Measurements from ENCODE around the gene TFAP2C. TPM values are rescaled to one million over a fixed set of nuclear protein-coding genes. Genes with fewer than 3 reads are reported as not detected.

TFAP2C gene
- not detected for polyA plus RNA-seq (ENCODE audit: insufficient read length)

DNA sequence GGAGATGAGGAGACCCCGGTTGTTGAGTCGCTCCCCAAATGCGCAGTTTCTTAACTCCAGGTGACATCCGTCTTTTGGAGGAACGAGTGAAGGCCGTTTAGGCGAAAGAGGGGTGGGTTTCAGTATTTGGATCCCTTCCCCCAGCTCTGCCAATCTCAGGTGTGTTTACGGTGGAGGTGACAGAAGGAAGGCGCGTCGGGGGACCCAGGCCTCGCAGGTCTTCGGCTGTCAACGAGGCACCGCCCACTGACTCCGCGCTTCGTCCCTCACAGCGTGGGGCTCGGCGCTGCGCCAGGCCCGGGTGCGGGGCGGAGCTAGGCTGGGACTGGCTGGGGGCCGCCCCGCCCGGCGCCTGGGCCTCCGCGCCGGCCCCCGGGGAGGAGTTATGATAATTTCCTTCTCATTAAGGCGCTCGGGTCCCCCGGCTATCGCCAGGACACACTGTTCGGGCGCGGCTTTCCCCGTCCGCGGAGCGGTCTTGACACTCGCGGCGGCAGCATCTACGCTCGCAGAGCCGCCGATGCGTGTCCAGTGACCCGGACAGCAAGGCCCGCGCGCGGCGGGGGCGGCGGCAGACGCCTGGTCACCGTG, at the start of gene TFAP2C:
TSS of gene TFAP2C (plus strand) at position 434 of the 591 bp plus-strand sequence. CDS start 239 bp downstream, outside the sequence.
- no peak for DNase-seq (ENCODE audit: low read depth)

DNA sequence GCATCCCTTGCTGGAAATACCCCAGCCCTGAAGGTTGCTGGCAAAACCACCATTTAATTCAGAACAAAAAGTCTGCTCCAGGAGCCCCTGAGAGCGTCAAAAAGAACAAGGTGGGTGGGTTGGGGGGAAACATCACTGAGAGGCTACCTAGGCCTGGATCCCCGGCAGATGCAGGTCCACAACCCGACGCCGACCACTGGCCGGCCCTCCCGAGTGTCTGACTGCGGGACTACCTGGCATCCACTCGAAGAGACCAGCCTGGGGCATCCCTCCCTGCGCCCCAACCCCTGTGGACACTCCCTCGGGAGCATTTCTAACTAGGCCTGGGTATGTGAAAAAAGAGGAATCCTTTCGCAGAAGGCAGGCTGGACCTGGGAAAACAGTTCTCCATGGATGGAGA, 48.9 kb upstream of the TFAP2C start:
- no peak for DNase-seq (ENCODE audit: low read depth)

DNA sequence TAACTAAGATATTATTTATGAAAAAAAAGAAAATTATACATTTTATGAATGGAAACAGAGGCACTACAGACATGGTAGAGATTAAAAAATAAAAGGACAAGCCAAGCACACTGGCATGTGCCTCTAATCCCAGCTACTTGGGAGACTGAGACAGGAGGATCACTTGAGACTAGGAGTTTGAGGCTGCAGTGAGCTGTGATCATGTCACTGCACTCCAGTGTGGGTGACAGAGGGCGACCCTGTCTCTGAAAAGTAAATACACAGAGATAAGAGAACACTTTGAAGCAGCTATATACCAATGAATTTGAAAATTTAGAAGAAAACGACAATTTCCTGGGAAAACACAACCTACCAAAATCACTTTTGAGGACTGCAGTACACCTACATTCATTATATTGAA, 47.4 kb upstream of the TFAP2C start:
- DNase-seq (ENCODE audit: low read depth), result no peak

DNA sequence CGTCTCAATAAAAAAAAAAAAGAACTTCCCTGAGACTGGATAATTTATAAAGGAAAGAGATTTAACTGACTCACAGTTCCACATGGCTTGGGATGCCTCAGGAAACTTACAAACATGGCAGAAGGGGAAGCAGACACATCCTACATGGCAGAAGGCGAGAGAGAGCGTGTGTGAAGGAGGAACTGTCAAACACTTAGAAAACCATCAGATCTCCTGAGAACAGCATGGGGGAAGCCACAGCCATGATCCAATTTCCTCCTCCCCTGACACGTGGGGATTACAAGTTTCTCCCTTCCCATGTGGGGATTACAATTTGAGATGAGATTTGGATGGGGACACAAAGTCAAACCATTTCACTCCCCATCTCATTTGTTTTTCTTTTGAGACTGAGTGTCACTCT, 46.6 kb upstream of the TFAP2C start:
- no peak for DNase-seq (ENCODE audit: low read depth)

DNA sequence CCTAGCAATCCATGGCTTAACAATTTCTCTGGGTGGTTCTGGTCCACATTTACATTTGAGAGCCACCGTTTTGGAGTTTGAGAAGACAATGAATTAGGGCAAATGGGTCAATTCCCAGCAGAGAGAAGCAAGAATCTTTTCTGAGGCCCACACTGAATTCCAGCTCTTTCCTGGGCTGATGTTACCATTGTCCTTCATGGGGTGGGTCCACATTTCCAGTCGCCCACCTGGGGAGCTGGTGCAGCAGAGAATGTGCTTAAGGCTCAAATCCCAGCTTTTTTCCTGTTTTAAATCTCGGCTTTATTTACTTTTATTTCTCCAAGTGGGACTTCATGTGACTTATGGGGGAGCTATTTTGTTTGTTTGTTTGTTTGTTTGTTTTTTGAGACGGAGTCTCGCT, 44.2 kb upstream of the TFAP2C start:
- DNase-seq (ENCODE audit: low read depth), result no peak

DNA sequence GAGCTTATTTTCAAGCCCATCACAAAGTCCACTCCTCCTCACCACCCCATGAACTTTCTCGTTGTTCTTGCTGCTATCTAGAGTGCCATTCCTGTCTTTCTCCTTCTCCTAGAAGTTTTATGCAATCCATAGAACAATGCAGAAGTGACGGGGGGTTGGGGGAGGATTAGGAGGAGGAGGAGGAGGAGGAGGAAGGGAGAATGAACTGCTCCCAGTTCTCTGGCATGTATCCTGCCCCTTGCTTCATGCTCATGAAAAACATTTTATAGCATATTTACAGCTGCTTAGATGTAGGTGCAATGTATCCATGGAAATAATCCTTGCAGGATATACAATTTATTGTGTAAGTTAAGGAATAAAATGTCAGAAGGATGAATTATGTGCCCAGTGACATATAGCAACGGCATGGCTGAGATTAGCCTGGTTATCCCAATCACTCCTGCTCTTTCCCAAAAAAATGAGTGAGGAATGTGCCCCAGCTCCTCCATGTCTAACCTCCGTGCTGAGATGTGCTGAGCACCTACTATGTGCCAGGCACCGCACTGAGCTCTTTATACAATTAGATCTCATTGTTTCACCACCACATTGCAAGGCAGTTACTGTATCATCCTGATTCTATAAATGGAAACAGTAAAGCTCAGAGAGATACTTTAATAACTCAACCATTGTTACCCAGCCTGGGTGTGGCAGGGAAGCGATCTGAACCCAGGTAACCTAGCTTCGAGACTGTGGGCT, 41.6 kb upstream of the TFAP2C start:
- no peak for DNase-seq (ENCODE audit: low read depth)

DNA sequence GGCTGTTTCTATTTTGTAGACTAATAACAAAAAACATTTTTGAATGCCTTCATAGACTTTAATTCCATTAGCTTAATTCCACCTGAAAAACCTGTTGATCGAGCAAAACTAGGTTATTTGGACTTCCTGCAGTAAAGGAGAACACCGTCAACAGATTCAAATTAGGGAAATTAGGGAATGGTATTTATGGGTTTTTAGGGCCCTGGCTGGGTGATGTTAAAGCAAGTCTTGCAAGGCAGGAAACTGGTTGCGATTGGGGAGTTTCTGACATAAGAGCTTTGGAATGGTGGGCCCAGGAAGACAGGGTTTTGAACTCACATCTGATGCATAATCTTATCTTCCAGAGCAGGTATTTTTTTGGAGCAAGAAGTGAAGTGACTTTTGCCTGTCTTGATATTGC, 40.1 kb upstream of the TFAP2C start:
- no peak for DNase-seq (ENCODE audit: low read depth)

DNA sequence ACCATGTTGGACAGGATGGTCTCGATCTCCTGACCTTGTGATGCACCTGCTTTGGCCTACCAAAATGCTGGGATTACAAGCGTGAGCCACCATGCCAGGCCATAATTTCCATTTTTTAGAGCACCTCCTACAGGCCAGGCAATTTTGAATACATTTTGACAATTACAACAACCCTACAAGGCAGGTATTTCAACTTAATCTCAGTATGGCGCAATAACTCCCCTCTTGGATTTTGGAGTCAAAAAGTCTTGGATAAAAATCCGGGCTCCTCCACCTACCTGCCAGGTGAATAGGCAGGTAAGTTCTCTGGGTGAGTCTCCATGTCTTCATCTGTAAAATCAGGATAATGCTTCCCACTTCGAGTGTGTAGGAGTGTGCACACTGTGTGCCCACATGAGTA, 39.5 kb upstream of the TFAP2C start:
- no peak for DNase-seq (ENCODE audit: low read depth)

DNA sequence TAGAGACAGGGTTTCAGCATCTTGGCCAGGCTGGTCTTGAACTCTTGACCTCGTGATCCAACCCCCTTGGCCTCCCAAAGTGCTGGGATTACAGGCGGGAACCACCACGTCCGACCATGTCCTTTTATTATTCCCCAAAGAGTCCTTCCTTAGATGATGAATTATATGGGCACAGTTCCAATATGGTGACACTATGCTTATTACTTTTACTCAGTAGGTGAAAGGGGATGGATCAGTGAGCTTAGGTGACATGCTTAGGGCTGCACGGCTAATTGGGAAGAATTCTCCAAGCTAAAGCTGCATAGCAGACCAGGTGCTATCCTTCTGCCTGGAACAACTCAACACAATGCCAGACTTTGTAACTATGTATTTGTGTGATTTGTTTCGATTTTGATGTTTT, 38.2 kb upstream of the TFAP2C start:
- DNase-seq (ENCODE audit: low read depth), result no peak

DNA sequence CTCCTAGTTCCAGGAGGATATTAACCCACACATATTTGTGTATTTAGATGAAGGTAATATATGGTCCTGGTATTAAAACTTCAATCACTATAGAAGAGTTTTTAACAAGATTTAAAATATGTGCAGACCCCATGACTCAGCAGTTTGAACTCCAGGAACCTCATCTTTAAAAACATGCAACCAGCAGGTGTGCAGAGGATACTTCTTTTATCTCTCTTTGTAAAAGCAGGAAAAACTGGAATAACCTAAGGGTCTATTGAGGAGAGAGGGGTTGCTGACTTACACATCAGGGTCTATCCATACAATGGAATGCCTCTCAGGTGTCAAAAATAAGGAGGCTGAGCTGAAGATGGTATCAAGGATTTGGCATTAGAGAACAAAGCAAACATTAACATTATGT, 36.9 kb upstream of the TFAP2C start:
- DNase-seq (ENCODE audit: low read depth), result no peak

DNA sequence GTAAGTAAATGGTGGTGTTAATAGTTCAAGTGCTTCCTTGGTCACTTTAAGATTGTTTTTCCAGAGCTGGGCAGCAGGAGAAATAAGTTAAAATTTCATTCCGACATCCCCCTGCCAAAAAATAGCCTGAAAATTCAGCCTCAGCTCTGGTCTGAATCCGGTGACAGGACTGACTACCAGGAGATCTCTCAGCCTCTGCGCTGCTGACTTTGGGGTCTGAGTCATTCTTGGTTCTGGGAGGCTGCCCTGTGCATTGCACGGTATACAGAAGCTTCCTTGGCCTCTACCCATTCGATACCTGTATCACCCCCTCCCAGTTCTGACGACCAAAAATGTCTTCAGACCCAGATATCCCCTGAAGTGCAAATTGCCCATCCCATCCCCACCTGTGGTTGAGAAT, 36.3 kb upstream of the TFAP2C start:
- DNase-seq (ENCODE audit: low read depth), result no peak

DNA sequence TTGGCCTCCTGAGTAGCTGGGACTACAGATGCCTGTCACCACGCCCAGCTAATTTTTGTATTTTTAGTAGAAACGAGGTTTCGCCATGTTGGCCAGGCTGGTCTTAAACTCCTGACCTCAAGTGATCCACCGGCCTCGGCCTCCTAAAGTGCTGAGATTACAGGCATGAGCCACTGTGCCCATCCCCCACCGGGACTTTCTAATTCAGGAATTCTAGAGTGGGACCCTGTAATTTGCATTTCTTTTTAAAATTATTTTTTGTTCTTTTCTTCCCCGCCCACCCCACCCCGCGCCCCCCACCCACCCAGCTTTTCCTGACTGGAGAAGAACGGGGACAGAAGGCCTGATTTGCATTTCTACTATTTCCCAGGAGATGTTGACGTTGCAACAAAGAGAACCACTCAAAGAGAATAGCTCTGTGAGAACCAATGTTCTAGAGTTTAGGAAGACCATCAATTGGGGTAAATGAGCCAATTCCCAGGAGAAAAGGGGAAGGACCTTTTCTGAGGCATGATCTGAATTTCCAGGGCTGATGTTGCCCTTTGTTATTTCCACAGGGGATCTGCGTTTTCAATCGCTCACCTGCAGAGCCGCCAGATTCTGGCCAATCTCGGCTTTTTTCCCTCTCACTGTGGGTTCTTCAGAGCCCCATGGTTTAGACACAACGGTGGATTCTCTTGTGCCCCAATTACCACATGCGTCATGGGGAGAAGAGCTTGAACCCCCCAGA, 33.2 kb upstream of the TFAP2C start:
- no peak for DNase-seq (ENCODE audit: low read depth)

DNA sequence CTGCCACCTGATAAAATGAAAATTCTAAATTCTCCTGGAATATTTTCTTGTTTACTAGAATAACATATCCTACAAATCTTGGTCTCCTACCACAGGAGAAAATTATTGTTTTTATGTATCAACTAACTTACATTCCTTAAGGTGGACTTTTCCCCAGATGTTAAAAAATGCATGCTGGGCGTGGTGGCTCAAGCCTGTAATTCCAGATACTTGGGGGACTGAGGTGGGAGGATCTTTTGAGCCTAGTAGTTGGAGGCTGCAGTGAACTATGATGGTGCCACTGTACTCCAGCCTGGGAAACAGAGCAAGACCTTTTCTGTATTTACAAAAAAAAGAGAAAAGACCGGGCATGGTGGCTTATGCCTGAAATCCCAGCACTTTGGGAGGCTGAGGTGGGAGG, 27.9 kb upstream of the TFAP2C start:
- DNase-seq (ENCODE audit: low read depth), result no peak

DNA sequence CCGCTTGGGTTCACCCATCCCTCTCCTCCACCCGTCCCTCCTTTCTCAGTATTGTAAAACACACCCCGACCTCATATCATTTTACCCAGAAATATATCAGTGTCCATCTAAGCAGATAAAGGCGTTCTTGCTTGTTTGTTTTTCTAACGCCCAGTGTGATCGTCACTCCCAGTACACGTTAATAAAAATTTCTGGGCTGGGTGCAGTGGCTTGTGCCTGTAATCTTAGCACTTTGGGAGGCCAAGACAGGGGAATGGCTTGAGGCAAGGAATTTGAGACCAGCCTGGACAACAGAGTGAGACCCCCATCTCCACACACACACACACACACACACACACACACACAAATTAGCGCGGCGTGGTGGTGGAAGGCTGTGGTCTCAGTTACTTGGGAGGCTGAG, 24.4 kb upstream of the TFAP2C start:
- DNase-seq (ENCODE audit: low read depth), result no peak

DNA sequence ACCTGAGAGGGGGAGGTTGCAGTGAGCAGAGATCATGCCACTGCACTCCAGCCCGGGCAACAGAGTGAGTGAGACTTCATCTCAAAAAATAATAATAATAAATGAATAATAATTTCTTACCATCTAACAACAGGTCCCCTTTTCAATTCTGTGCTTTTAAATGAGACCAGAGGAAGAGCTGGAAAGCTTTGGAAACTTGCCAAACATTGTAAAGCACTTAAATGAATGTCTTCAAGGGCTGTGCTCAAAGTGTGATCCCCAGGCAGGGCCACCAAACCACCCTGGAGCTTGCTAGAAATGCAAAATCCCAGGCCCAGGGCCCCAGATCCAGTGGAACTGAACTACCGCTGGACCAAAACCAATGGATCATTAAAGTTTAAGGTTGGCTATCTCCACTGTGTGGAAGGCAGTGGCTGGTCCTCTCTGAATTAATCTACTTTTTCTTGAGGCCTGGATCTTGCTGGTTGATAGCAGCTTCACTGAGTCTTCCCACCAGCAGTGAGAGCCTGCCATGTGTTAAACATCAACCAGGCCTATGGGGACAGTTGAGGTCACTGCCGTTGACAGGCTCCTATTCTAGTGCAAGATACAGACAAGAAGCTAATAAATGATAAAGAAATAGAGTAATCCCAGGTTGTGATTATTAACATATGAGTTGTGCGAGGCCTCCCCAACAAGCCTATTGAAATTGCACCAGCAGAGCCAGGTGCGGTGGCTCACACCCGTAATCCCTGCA, 23.7 kb upstream of the TFAP2C start:
- no peak for DNase-seq (ENCODE audit: low read depth)

DNA sequence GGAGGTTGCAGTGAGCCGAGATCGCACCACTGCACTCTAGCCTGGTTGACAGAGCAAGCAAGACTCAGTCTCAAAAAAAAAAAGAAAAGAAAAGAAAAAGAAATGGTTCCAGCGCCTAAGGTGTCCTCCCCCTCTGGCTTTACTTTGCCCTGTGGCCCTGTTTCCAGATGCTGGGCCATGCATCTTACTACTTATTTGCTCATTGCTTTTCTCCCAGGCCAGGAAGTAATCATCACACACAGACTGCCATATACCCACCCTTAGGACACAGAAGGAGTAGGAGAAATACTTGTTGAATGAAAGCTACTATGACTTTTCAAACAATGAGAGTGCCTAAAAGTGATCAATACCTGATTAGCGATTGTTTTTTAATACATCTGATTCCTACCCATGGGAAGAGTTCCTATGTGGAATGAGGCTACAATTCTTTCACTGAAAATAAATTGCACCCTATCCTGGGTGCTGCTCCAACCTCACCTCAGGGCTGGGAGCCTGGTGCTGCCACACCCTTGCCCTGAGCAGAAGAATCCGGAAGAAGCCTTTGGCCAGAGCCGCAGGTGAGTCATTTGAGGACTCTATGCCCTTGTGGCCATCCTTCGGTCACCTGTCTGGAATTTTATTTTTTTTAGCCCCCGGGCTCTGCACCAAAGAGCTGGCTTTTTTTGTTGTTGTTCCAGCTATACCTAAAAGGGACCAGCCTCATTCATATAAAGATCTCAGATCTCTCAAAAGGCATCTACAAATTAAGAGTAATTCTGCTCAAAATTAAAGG, 22.7 kb upstream of the TFAP2C start:
- no peak for DNase-seq (ENCODE audit: low read depth)

DNA sequence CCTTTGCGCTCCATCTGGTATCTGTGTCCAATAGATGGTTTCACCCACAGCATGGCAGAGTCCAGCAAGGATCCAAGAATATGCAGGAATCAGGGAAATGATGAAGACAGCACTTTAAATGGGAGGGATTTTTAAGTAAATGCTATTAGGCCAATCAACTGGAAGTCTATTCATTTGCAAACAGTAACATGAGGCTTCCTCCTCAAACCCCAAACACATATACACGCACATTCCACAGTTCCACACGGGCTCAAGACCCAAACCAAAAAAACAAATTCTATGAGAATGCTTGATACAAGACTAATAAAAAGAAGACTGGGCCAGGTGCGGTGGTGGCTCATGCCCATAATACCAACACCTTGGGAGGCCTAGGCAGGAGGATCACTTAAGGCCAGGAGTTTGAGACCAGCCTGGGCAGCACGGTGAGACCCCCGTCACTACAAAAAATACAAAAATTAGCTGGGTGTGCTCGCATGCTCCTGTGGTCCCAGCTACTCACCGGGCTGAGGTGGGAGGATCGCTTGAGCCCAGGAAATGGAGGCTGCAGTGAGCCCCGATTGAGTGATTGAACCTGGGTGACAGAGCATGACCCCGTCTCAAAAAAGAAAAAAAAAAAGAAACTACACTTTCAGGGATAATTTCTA, 21.9 kb upstream of the TFAP2C start:
- DNase-seq (ENCODE audit: low read depth), result no peak

DNA sequence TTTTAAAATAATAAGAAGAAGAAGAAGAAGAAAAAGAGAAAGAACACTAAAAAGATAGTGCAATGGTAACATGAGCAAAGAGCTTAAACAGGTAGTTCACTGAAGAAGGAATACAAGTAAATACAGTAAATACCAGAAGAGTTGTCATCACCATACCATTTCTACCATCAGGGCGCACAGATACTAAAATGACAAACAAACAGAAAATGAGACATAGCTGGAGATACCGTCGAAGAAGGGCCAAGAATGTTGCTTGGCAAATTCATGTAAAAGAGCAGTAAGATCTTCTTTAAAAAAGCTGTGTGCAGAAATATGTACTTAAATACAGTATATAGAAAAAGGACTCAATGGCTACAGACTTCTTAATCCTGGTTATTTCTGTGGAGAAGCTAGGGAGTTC, 20.7 kb upstream of the TFAP2C start:
- no peak for DNase-seq (ENCODE audit: low read depth)

DNA sequence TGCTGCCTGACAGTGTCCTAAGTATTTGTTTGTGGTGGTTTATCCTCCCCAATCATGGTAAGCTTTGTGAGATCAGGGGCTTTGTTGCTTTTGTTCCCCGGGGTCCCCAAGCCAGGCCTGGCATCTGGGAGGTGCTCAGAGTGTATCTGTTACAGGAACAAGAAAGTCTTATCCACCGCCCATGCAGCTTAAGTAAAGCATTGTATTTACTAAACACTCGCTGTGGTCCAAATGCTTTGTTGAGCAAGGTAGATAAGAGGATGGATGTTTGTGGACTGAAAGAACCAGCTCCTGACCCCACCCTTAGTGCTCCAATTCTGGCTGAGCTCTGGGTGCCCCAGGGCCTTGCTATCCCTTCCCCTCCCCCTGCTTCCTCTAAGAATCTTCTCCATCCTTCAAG, 19.8 kb upstream of the TFAP2C start:
- no peak for DNase-seq (ENCODE audit: low read depth)

DNA sequence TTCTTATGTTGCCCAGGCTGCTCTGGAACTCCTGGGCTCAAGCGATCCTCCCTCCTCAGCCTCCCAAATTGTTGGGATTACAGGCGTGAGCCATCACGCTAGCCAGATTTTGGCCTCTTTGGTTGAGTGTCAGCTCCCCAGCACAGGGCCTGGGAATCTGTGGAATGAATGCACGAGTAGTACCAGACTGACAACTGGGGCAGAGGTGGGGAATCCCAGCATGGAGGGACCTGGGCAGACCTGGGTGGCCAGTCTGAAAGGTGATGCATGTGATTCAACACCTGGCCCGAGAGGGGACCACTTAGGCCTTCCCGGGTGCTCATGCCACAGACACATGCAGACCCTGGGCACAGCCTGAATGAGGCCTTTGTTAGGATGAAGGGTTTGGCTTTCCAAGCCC, 19.0 kb upstream of the TFAP2C start:
- no peak for DNase-seq (ENCODE audit: low read depth)

DNA sequence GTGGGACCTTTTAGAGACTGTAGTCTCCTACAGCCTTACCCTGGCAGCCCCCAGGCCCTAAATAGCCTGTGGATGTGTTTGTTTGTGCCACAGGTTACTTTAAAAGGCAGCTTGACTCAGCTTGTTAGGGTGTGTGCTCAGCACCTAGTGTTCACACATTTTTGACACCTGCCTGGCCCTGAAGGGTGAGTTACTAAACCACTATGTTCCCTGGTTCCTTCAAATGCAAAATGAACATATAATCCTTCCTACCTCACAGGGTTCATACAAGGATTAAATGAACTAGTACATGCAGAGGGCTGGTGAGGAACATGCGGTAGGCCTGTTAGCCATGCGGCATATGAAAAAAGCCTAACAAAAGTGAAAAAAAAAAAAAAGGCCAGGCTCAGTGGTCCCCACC, 14.9 kb upstream of the TFAP2C start:
- DNase-seq (ENCODE audit: low read depth), result no peak
